ENCODE measurements around the gene GDF10.

GDF10 gene

GRCh38 chr10:47310090-47310505, 10.1 kb downstream of the GDF10 start:
- no peaks in the 10 kb centered on the region for H3K27me3 Mint-ChIP-seq
- no peak overlapping the region for H3K4me3 Mint-ChIP-seq
- H3K27ac Mint-ChIP-seq = no peak overlapping the region
- no peaks in the 10 kb centered on the region for H3K36me3 Mint-ChIP-seq (ENCODE audit: low read depth)
- DNase-seq = no peak
- H3K4me1 Mint-ChIP-seq = peaks cover 14% of the 10 kb centered on the region
- ATAC-seq = no peak
- no peaks in the 10 kb centered on the region for H3K9me3 Mint-ChIP-seq

- Mint-ChIP-seq H3K36me3 (ENCODE audit: low read depth) (no peaks in the 10 kb centered on the region), H3K9me3 (no peaks in the 10 kb centered on the region), H3K4me1 (peaks cover 14% of the 10 kb centered on the region), H3K27ac (peak overlapping the region; percentile 31), H3K27me3 (no peaks in the 10 kb centered on the region), H3K4me3 (no peak overlapping the region)
- ATAC-seq (no peak), DNase-seq (peak; percentile 17)
Measured at GRCh38 chr10:47311193-47311931, 11.4 kb downstream of the GDF10 start.

GRCh38 chr10:47311932-47312662, 12.1 kb downstream of the GDF10 start:
- Mint-ChIP-seq H3K36me3 (ENCODE audit: low read depth) (no peaks in the 10 kb centered on the region), H3K4me3 (no peak overlapping the region), H3K27ac (no peak overlapping the region), H3K27me3 (no peaks in the 10 kb centered on the region), H3K4me1 (peaks cover 14% of the 10 kb centered on the region), H3K9me3 (no peaks in the 10 kb centered on the region)
- DNase-seq (peak; percentile 86), ATAC-seq (peak; percentile 92)

- no peak overlapping the region for H3K27ac Mint-ChIP-seq
- H3K4me3 Mint-ChIP-seq = no peak overlapping the region
- no peaks in the 10 kb centered on the region for H3K36me3 Mint-ChIP-seq (ENCODE audit: low read depth)
- no peak for ATAC-seq
- DNase-seq = no peak
- peaks cover 14% of the 10 kb centered on the region for H3K4me1 Mint-ChIP-seq
- no peaks in the 10 kb centered on the region for H3K9me3 Mint-ChIP-seq
- H3K27me3 Mint-ChIP-seq = no peaks in the 10 kb centered on the region
Measured at GRCh38 chr10:47312663-47312995, 12.6 kb downstream of the GDF10 start.

- ATAC-seq (no peak), DNase-seq (no peak)
- Mint-ChIP-seq H3K27me3 (no peaks in the 10 kb centered on the region), H3K4me3 (no peak overlapping the region), H3K27ac (no peak overlapping the region), H3K4me1 (peaks cover 14% of the 10 kb centered on the region), H3K9me3 (no peaks in the 10 kb centered on the region), H3K36me3 (ENCODE audit: low read depth) (no peaks in the 10 kb centered on the region)
Measured at GRCh38 chr10:47314416-47314970, 14.5 kb downstream of the GDF10 start.

- Mint-ChIP-seq H3K27me3 (no peaks in the 10 kb centered on the region), H3K36me3 (ENCODE audit: low read depth) (no peaks in the 10 kb centered on the region), H3K4me3 (no peak overlapping the region), H3K27ac (no peak overlapping the region), H3K4me1 (peaks cover 14% of the 10 kb centered on the region), H3K9me3 (no peaks in the 10 kb centered on the region)
- ATAC-seq (no peak), DNase-seq (no peak)
Measured at GRCh38 chr10:47315421-47315820, 15.4 kb downstream of the GDF10 start.

GRCh38 chr10:47316131-47316530, 16.1 kb downstream of the GDF10 start:
- no peaks in the 10 kb centered on the region for H3K27me3 Mint-ChIP-seq
- H3K27ac Mint-ChIP-seq = no peak overlapping the region
- DNase-seq = no peak
- no peak overlapping the region for H3K4me3 Mint-ChIP-seq
- no peak for ATAC-seq
- peaks cover 10% of the 10 kb centered on the region for H3K4me1 Mint-ChIP-seq
- H3K36me3 Mint-ChIP-seq (ENCODE audit: low read depth) = no peaks in the 10 kb centered on the region
- H3K9me3 Mint-ChIP-seq = no peaks in the 10 kb centered on the region

GRCh38 chr10:47317251-47317650, 17.3 kb downstream of the GDF10 start:
- no peaks in the 10 kb centered on the region for H3K9me3 Mint-ChIP-seq
- no peak overlapping the region for H3K4me3 Mint-ChIP-seq
- H3K36me3 Mint-ChIP-seq (ENCODE audit: low read depth) = no peaks in the 10 kb centered on the region
- no peaks in the 10 kb centered on the region for H3K4me1 Mint-ChIP-seq
- no peaks in the 10 kb centered on the region for H3K27me3 Mint-ChIP-seq
- ATAC-seq (no peak), DNase-seq (no peak)
- no peak overlapping the region for H3K27ac Mint-ChIP-seq

GRCh38 chr10:47318706-47319105, 18.7 kb downstream of the GDF10 start:
- Mint-ChIP-seq H3K27ac (no peak overlapping the region), H3K27me3 (no peaks in the 10 kb centered on the region), H3K9me3 (no peaks in the 10 kb centered on the region), H3K4me1 (no peaks in the 10 kb centered on the region), H3K36me3 (ENCODE audit: low read depth) (no peaks in the 10 kb centered on the region), H3K4me3 (no peak overlapping the region)
- DNase-seq (no peak), ATAC-seq (no peak)

GRCh38 chr10:47319784-47320183, 19.8 kb downstream of the GDF10 start:
- ATAC-seq (no peak), DNase-seq (no peak)
- H3K4me3 Mint-ChIP-seq = no peak overlapping the region
- no peaks in the 10 kb centered on the region for H3K36me3 Mint-ChIP-seq (ENCODE audit: low read depth)
- H3K27ac Mint-ChIP-seq = no peak overlapping the region
- H3K9me3 Mint-ChIP-seq = no peaks in the 10 kb centered on the region
- H3K27me3 Mint-ChIP-seq = no peaks in the 10 kb centered on the region
- no peaks in the 10 kb centered on the region for H3K4me1 Mint-ChIP-seq

GRCh38 chr10:47320812-47321211, 20.8 kb downstream of the GDF10 start:
- Mint-ChIP-seq H3K36me3 (ENCODE audit: low read depth) (no peaks in the 10 kb centered on the region), H3K4me3 (no peak overlapping the region), H3K9me3 (no peaks in the 10 kb centered on the region), H3K27ac (no peak overlapping the region), H3K27me3 (no peaks in the 10 kb centered on the region), H3K4me1 (no peaks in the 10 kb centered on the region)
- DNase-seq = no peak
- no peak for ATAC-seq

- DNase-seq = no peak
- no peak for ATAC-seq
- H3K27ac Mint-ChIP-seq = no peak overlapping the region
- H3K36me3 Mint-ChIP-seq (ENCODE audit: low read depth) = no peaks in the 10 kb centered on the region
- no peak overlapping the region for H3K4me3 Mint-ChIP-seq
- no peaks in the 10 kb centered on the region for H3K27me3 Mint-ChIP-seq
- H3K9me3 Mint-ChIP-seq = no peaks in the 10 kb centered on the region
- H3K4me1 Mint-ChIP-seq = no peaks in the 10 kb centered on the region
Measured at GRCh38 chr10:47321521-47322195, 21.7 kb downstream of the GDF10 start.

GRCh38 chr10:47322300-47323061, 22.5 kb downstream of the GDF10 start, which contains the start of gene GDF2:
Gene GDF2 (plus strand): TSS chr10:47322454. CDS start chr10:47322669, 215 bp downstream.
- Mint-ChIP-seq H3K4me3 (no peak within 1 kb of the TSS), H3K27ac (no peak within 1 kb of the TSS), H3K36me3 (ENCODE audit: low read depth) (no peaks in the 10 kb centered on the region), H3K9me3 (no peaks in the 10 kb centered on the region), H3K4me1 (no peaks in the 10 kb centered on the region), H3K27me3 (no peaks in the 10 kb centered on the region)
- ATAC-seq = no peak
- no peak for DNase-seq

GRCh38 chr10:47323087-47323486, 23.1 kb downstream of the GDF10 start:
- DNase-seq (no peak), ATAC-seq (no peak)
- H3K4me3 Mint-ChIP-seq = no peak overlapping the region
- H3K9me3 Mint-ChIP-seq = no peaks in the 10 kb centered on the region
- H3K4me1 Mint-ChIP-seq = no peaks in the 10 kb centered on the region
- no peaks in the 10 kb centered on the region for H3K36me3 Mint-ChIP-seq (ENCODE audit: low read depth)
- no peak overlapping the region for H3K27ac Mint-ChIP-seq
- no peaks in the 10 kb centered on the region for H3K27me3 Mint-ChIP-seq

Data from activated naive CD8-positive, alpha-beta T cell treated with anti-CD3 and anti-CD28 coated beads, Interleukin-2, amount 50 U/mL, for 24 hours (primary cell).